Heart left ventricle (tissue), 13 donors: ENCODE data around the gene LHX4.

ENCODE experiments used
- POLR2A ChIP-seq, 2 donors: fragments of 450-650 bp; IDR thresholded peaks; one replicate each; pipeline ENCODE4 v1.6.1; 2017; ENCODE audit warnings: antibody characterized with exemption in 2 of 2, mild to moderate bottlenecking in 2 of 2, moderate library complexity in 2 of 2
- TF ChIP-seq, protein P1 (sequence below), 12 donors: fragments of 200-600 bp; sonication (generic) in 4 of 12; IDR thresholded peaks; one replicate each; pipeline versions ENCODE4 v1.5.0 to v1.8.0; 2018 to 2022; ENCODE audit warnings: antibody characterized with exemption in 12 of 12, mild to moderate bottlenecking in 5 of 12
- donor health status: ischemic (EF 13 %, LVEDD 7.1; RV severe dilation, severe dysfunction).
- donor health status: DM: no; HTN: yes; CAD: no.
- donor health status: DM: no; HTN: no; CAD: no.
- donor health status: ischemic (EF 25% LVEDD 6.9; RV normal size, moderate dysfunction).
- donor health status: ischemic (EF 25% LVEDD 5.7; RV mildly dilated, moderate dysfunction).
- donor health status: ischemic (EF 35%, LVEDD 5.7; RV mildly dilated, moderate dysfunction).
- donor health status: nonischemic (EF 11% LVEDD 7.7; RV severe dilation, severe dysfunction).
- donor health status: DM: yes; HTN: yes; CAD: no.
- donor health status: PGD.
- donor health status: ischemic (EF 29% LVEDD 5.4; RV normal size, mild dysfunction).
- donor health status: nonischemic (EF 23%, LVEDD 6.1; RV moderate dilation, normal function).

GRCh38 chr1:180194546-180195207 lies 35.4 kb upstream of the LHX4 start:
- TF ChIP-seq, protein P1, sequence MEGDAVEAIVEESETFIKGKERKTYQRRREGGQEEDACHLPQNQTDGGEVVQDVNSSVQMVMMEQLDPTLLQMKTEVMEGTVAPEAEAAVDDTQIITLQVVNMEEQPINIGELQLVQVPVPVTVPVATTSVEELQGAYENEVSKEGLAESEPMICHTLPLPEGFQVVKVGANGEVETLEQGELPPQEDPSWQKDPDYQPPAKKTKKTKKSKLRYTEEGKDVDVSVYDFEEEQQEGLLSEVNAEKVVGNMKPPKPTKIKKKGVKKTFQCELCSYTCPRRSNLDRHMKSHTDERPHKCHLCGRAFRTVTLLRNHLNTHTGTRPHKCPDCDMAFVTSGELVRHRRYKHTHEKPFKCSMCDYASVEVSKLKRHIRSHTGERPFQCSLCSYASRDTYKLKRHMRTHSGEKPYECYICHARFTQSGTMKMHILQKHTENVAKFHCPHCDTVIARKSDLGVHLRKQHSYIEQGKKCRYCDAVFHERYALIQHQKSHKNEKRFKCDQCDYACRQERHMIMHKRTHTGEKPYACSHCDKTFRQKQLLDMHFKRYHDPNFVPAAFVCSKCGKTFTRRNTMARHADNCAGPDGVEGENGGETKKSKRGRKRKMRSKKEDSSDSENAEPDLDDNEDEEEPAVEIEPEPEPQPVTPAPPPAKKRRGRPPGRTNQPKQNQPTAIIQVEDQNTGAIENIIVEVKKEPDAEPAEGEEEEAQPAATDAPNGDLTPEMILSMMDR (IDR thresholded peaks at IDR 0.05), result no peak
- TF ChIP-seq POLR2A (IDR thresholded peaks at IDR 0.05), result no peak
